Measurements from ENCODE around the gene ZNF526. TPM values are rescaled to one million over a fixed set of nuclear protein-coding genes. Genes with fewer than 3 reads are reported as not detected.
A peak's percentile ranks its signal among the peaks of the same experiment; 100 is the strongest.

Gene ZNF526
- total and polyA plus RNA-seq, 9 of the 15 experiments (the other 6 are each of a cell fraction or from before 2014, with no cell fraction given) = 1.3 to 17.9 (median 6.2) TPM

DNA sequence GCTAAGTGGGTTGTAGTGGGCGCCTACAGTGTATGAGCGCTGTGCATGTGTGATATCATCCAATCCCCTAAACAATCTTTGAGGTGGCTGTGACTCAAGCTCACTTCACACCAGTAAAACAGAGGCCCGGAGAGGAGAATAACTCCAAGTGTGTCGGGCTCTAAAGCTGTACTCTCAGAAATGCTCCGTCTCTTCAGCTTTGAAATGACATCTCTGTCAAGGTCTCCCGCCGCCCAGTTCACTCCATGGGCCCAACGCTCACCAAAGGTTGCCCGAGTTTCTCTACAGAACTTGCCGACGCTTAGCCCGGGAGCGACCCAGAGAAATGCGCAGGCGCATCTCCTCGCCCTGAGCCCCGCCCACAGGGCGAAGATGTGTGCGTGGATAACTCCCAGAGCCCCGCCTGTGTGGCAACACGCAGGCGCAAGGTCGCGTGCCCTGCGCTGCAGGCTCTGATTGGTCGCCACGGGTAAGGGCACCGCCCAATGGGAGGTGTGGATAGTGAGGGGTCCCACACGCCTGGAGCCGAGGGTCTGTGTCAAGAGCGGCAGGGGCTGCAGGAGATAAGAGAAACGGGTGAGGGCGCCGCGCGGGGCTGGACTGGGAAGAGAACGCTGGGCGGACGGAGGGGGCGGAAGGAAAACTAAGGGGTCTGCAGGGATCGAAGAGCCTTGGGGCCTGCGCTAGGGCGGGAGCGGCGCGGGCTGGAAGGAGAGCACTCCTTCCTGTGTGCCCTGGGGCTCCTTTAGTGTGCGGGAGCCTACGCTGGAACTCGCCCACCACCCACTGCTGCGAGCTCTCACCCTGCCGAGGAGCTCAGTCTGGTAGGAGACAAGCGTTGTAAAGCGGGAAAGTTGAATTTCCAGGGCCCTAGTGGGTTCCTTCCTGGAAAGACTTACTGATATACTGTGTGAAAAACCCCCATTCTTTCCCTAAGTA is at the start of gene ZNF526 (continued):
- TF ChIP-seq SOX6 (IDR thresholded peaks at IDR 0.05) = peak; percentile 51; the same call in 1 of the 2 replicates
- TF ChIP-seq ZC3H11A (IDR thresholded peaks at IDR 0.05; ENCODE audit: low read depth, low read length) = no peak
- TF ChIP-seq DIDO1 (tag; IDR thresholded peaks at IDR 0.05; ENCODE audit: low read depth) = peak; percentile 77; the same call in 1 of the 2 replicates
- TF ChIP-seq, protein P1, sequence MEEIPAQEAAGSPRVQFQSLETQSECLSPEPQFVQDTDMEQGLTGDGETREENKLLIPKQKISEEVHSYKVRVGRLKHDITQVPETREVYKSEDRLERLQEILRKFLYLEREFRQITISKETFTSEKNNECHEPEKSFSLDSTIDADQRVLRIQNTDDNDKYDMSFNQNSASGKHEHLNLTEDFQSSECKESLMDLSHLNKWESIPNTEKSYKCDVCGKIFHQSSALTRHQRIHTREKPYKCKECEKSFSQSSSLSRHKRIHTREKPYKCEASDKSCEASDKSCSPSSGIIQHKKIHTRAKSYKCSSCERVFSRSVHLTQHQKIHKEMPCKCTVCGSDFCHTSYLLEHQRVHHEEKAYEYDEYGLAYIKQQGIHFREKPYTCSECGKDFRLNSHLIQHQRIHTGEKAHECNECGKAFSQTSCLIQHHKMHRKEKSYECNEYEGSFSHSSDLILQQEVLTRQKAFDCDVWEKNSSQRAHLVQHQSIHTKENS (CRISPR knock-in tag; IDR thresholded peaks at IDR 0.05) = no peak
- no peak for TF ChIP-seq RBM17 (IDR thresholded peaks at IDR 0.05; ENCODE audit: borderline replicate concordance, low read depth, low read length)
- no peak for TF ChIP-seq BRF1 (IDR thresholded peaks at IDR 0.05; ENCODE audit: borderline replicate concordance, extremely low read depth, insufficient read length)
- no peak for TF ChIP-seq BRCA1 (IDR thresholded peaks at IDR 0.05)
- no peak for TF ChIP-seq BRCA1 (CRISPR knock-in tag; IDR thresholded peaks at IDR 0.05)
- 0 out of 2 replicates have a peak, but pooled peaks have one; percentile 10 for TF ChIP-seq RUNX1 (IDR thresholded peaks at IDR 0.05; ENCODE audit: low read depth)
- no peak for TF ChIP-seq ZNF41 (CRISPR knock-in tag; conservative IDR thresholded peaks at IDR 0.05)
- TF ChIP-seq ZNF431 (CRISPR knock-in tag; IDR thresholded peaks at IDR 0.05) = no peak
- no peak for TF ChIP-seq ZNF584 (CRISPR knock-in tag; IDR thresholded peaks at IDR 0.05; ENCODE audit: low read depth)
- TF ChIP-seq, protein P2, sequence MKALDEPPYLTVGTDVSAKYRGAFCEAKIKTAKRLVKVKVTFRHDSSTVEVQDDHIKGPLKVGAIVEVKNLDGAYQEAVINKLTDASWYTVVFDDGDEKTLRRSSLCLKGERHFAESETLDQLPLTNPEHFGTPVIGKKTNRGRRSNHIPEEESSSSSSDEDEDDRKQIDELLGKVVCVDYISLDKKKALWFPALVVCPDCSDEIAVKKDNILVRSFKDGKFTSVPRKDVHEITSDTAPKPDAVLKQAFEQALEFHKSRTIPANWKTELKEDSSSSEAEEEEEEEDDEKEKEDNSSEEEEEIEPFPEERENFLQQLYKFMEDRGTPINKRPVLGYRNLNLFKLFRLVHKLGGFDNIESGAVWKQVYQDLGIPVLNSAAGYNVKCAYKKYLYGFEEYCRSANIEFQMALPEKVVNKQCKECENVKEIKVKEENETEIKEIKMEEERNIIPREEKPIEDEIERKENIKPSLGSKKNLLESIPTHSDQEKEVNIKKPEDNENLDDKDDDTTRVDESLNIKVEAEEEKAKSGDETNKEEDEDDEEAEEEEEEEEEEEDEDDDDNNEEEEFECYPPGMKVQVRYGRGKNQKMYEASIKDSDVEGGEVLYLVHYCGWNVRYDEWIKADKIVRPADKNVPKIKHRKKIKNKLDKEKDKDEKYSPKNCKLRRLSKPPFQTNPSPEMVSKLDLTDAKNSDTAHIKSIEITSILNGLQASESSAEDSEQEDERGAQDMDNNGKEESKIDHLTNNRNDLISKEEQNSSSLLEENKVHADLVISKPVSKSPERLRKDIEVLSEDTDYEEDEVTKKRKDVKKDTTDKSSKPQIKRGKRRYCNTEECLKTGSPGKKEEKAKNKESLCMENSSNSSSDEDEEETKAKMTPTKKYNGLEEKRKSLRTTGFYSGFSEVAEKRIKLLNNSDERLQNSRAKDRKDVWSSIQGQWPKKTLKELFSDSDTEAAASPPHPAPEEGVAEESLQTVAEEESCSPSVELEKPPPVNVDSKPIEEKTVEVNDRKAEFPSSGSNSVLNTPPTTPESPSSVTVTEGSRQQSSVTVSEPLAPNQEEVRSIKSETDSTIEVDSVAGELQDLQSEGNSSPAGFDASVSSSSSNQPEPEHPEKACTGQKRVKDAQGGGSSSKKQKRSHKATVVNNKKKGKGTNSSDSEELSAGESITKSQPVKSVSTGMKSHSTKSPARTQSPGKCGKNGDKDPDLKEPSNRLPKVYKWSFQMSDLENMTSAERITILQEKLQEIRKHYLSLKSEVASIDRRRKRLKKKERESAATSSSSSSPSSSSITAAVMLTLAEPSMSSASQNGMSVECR (CRISPR knock-in tag; IDR thresholded peaks at IDR 0.05) = no peak
- no peak for TF ChIP-seq SPI1 (IDR thresholded peaks at IDR 0.05; ENCODE audit: borderline replicate concordance, low read depth, low read length)
- no peak for TF ChIP-seq ZNF146 (CRISPR knock-in tag; IDR thresholded peaks at IDR 0.05; ENCODE audit: unreplicated experiment)
- no peak for TF ChIP-seq ZNF134 (CRISPR knock-in tag; conservative IDR thresholded peaks at IDR 0.05)
- TF ChIP-seq ZNF282 (CRISPR knock-in tag; IDR thresholded peaks at IDR 0.05) = no peak
- 0 out of 2 replicates have a peak, but pooled peaks have one; percentile 39 for TF ChIP-seq PRMT5 (CRISPR knock-in tag; IDR thresholded peaks at IDR 0.05)
- TF ChIP-seq MAFK (IDR thresholded peaks at IDR 0.05; ENCODE audit: low read length) = no peak
- TF ChIP-seq ZNF785 (CRISPR knock-in tag; IDR thresholded peaks at IDR 0.05) = no peak
- TF ChIP-seq, protein P3, sequence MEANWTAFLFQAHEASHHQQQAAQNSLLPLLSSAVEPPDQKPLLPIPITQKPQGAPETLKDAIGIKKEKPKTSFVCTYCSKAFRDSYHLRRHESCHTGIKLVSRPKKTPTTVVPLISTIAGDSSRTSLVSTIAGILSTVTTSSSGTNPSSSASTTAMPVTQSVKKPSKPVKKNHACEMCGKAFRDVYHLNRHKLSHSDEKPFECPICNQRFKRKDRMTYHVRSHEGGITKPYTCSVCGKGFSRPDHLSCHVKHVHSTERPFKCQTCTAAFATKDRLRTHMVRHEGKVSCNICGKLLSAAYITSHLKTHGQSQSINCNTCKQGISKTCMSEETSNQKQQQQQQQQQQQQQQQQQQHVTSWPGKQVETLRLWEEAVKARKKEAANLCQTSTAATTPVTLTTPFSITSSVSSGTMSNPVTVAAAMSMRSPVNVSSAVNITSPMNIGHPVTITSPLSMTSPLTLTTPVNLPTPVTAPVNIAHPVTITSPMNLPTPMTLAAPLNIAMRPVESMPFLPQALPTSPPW (CRISPR knock-in tag; IDR thresholded peaks at IDR 0.05) = peak; percentile 63
- TF ChIP-seq ZNF232 (CRISPR knock-in tag; IDR thresholded peaks at IDR 0.05) = no peak
- no peak for TF ChIP-seq NFE2 (IDR thresholded peaks at IDR 0.05; ENCODE audit: low read depth)

Measured in K562 (cell line).